Thyroid gland (tissue), 4 donors: ENCODE results near the gene DMRTB1. TPM values are rescaled to one million over a fixed set of nuclear protein-coding genes. Genes with fewer than 3 reads are reported as not detected.

ENCODE experiments used
- DNase-seq, 2 donors: peaks; one replicate each; pipeline ENCODE4 v3.0.0-alpha.2; 2019
- H3K27ac ChIP-seq, 3 donors: fragments of 200-600 bp; sonication (generic); 1 replicate in 2 of 3; 2 replicates in 1 of 3; pipeline ENCODE4 v1.5.1; 2016 to 2019; ENCODE audit warnings: mild to moderate bottlenecking in 1 of 3, moderate library complexity in 1 of 3
- H3K27me3 ChIP-seq: fragments of 200-600 bp; sonication (generic); one replicate; pipeline ENCODE4 v1.5.1; 2019
- H3K36me3 ChIP-seq, 2 donors: fragments of 200-600 bp; sonication (generic); one replicate each; pipeline ENCODE4 v1.5.1; 2016 to 2019
- H3K4me1 ChIP-seq, 2 donors: fragments of 200-600 bp; sonication (generic); one replicate each; pipeline ENCODE4 v1.5.1; 2017 to 2019
- H3K4me3 ChIP-seq, 3 donors: fragments of 200-600 bp; sonication (generic); replicated peaks in 1 of 3; 1 replicate in 2 of 3; 2 replicates in 1 of 3; pipeline ENCODE4 v1.5.1; 2016; ENCODE audit warnings: mild to moderate bottlenecking in 1 of 3
- H3K9me3 ChIP-seq: fragments of 200-600 bp; sonication (generic); one replicate; pipeline ENCODE4 v1.5.1; 2017
- POLR2A ChIP-seq, 2 donors: fragments of 450-650 bp; IDR thresholded peaks; one replicate each; pipeline ENCODE4 v1.6.1; 2017; ENCODE audit warnings: antibody characterized with exemption in 2 of 2, mild to moderate bottlenecking in 2 of 2, moderate library complexity in 1 of 2
- WGBS, 2 donors: methylation state at CpG; one replicate each; pipeline ENCODE4 v1.1.5; 2017; 5-methylcytosine and 5-hydroxymethylcytosine counted together
- intact Hi-C: fragments of 100-400 bp; cut with DNase I; formaldehyde crosslinking; loops from one replicate; pipeline ENCODE4 v1.15.1; 2023
- total RNA-seq, 4 donors: library from RNA; depleted of rRNA; stranded (reverse); fragments of >200 nt; gene quantifications; one replicate each; pipeline ENCODE4 v1.2.3, GENCODE V29; 2016
- TF ChIP-seq, protein P1 (sequence below), 6 experiments: fragments of 200-600 bp in 3 of 6; fragments of 450-650 bp in 3 of 6; sonication (generic) in 3 of 6; IDR thresholded peaks; one replicate each; pipeline ENCODE4 v1.5.1; 2016 to 2019; ENCODE audit warnings: antibody characterized with exemption in 6 of 6, mild to moderate bottlenecking in 2 of 6, inconsistent platforms in 1 of 6, moderate library complexity in 1 of 6

DMRTB1 gene
- total RNA-seq, 4 donors from 2014 or later, result 0.27 TPM; not detected in 3

DNA sequence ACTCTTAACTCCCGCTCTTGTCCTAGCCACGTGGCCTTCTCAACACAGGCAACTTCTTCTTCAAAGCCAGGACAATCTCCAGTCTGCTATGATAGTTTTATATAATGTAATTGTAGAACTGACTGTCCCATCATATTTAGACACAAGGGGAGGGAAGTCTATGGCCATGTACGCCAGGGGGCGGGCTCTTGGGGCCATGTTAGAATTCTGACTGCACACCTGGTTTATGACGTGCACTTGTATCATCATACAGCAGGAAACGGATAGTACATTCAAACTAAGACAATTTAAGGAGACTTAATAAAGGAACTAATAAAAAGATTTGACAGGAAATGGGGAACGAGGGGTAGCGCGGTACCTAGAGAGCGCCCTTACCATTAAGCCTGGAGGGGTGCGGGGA lies 21.5 kb downstream of the DMRTB1 start:
- intact Hi-C loops, result loop anchor here (5.0 kb wide), 1 partner anchor 202 kb away; no protein-coding TSS in a partner anchor
- DNase-seq, result no peak
- Histone ChIP-seq H3K4me1 (no peaks in the 10 kb centered on the region), H3K27ac (no peak overlapping the region), H3K9me3 (no peaks in the 10 kb centered on the region), H3K36me3 (no peaks in the 10 kb centered on the region), H3K27me3 (no peaks in the 10 kb centered on the region), H3K4me3 (no peak overlapping the region)
- TF ChIP-seq, protein P1, sequence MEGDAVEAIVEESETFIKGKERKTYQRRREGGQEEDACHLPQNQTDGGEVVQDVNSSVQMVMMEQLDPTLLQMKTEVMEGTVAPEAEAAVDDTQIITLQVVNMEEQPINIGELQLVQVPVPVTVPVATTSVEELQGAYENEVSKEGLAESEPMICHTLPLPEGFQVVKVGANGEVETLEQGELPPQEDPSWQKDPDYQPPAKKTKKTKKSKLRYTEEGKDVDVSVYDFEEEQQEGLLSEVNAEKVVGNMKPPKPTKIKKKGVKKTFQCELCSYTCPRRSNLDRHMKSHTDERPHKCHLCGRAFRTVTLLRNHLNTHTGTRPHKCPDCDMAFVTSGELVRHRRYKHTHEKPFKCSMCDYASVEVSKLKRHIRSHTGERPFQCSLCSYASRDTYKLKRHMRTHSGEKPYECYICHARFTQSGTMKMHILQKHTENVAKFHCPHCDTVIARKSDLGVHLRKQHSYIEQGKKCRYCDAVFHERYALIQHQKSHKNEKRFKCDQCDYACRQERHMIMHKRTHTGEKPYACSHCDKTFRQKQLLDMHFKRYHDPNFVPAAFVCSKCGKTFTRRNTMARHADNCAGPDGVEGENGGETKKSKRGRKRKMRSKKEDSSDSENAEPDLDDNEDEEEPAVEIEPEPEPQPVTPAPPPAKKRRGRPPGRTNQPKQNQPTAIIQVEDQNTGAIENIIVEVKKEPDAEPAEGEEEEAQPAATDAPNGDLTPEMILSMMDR (IDR thresholded peaks at IDR 0.05), result no peak
- no peak for TF ChIP-seq POLR2A (IDR thresholded peaks at IDR 0.05)
- 92 to 94% methylated on average over 11 of the region's 11 CpGs for WGBS, 2 donors

DNA sequence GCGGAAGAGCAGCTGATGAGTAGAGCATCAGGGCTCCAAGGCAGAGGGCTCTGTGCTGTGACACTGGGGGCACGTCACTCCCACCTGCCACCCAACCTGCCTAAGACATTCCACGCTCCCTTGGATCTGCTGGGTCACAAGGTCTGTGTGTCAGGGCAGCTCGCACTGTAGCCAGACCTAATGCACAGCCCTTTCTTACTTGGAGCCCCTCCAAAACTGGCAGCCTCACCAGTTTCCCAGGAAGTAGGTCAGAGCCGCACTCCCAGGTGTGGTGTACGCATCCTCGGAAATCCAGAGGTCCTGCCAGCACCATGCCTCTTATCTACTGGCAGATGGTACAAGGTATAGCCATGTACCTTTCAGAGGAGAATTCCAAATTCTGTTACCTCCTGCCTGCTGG lies 22.3 kb downstream of the DMRTB1 start:
- H3K4me1 ChIP-seq, result no peaks in the 10 kb centered on the region
- 92% methylated on average over 4 of the region's 7 CpGs for WGBS, 2 donors
- intact Hi-C loops, result loop anchor here (5.0 kb wide), 1 partner anchor 201 kb away; no protein-coding TSS in a partner anchor
- no peak overlapping the region for H3K4me3 ChIP-seq
- no peak for DNase-seq
- H3K27me3 ChIP-seq, result no peaks in the 10 kb centered on the region
- no peaks in the 10 kb centered on the region for H3K9me3 ChIP-seq
- H3K36me3 ChIP-seq, result no peaks in the 10 kb centered on the region
- TF ChIP-seq, protein P1 (IDR thresholded peaks at IDR 0.05), result no peak
- TF ChIP-seq POLR2A (IDR thresholded peaks at IDR 0.05), result no peak
- no peak overlapping the region for H3K27ac ChIP-seq

- Histone ChIP-seq H3K9me3 (no peaks in the 10 kb centered on the region), H3K27ac (no peak overlapping the region), H3K4me3 (no peak overlapping the region), H3K4me1 (no peaks in the 10 kb centered on the region), H3K36me3 (no peaks in the 10 kb centered on the region), H3K27me3 (no peaks in the 10 kb centered on the region)
- intact Hi-C loops, result loop anchor here (5.0 kb wide), 1 partner anchor 200 kb away; no protein-coding TSS in a partner anchor
- DNase-seq, result no peak
- 82 to 86% methylated on average over 14 of the region's 14 CpGs for WGBS, 2 donors
- TF ChIP-seq, protein P1 (IDR thresholded peaks at IDR 0.05), result no peak
- TF ChIP-seq POLR2A (IDR thresholded peaks at IDR 0.05), result no peak
Measured at GRCh38 chr1:53482441-53483153, 23.4 kb downstream of the DMRTB1 start.

- no peaks in the 10 kb centered on the region for H3K9me3 ChIP-seq
- intact Hi-C loops, result loop anchor here (5.0 kb wide), 1 partner anchor 199 kb away; no protein-coding TSS in a partner anchor
- H3K36me3 ChIP-seq, result no peaks in the 10 kb centered on the region
- H3K4me1 ChIP-seq, result no peaks in the 10 kb centered on the region
- H3K4me3 ChIP-seq, result no peak overlapping the region
- no peak for TF ChIP-seq POLR2A (IDR thresholded peaks at IDR 0.05)
- TF ChIP-seq, protein P1 (IDR thresholded peaks at IDR 0.05), result no peak
- no peak for DNase-seq
- H3K27me3 ChIP-seq, result no peaks in the 10 kb centered on the region
- H3K27ac ChIP-seq, result no peak overlapping the region
- 83 to 94% methylated on average over 9 of the region's 9 CpGs for WGBS, 2 donors
Measured at GRCh38 chr1:53483170-53483569, 24.0 kb downstream of the DMRTB1 start.

DNA sequence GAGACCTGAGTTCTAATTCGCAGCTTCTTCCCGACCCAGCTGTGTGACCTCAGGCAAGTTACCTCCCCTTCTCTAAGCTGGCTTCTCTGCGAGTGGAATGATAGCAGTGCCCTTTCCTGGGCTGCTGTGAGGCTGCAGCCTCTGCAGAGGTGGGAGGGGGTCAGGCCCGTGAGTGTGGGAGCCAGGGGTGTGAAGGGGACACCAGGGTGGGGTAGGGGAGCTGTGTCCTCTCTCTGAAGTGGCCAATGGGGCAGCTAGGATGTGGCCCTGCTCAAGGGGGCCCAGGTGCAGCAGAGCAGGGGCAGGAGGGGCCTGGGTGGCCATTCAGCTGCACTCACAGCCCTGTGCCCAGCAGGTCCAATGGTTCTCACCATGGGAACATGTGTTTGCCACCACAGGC lies 24.5 kb downstream of the DMRTB1 start:
- WGBS, 2 donors, result 87 to 94% methylated on average over 4 of the region's 4 CpGs
- Histone ChIP-seq H3K9me3 (no peaks in the 10 kb centered on the region), H3K4me3 (no peak overlapping the region), H3K4me1 (no peaks in the 10 kb centered on the region), H3K36me3 (no peaks in the 10 kb centered on the region), H3K27me3 (no peaks in the 10 kb centered on the region), H3K27ac (no peak overlapping the region)
- no peak for DNase-seq
- intact Hi-C loops, result loop anchor here (2.0 to 5.0 kb wide), 2 partner anchors 199 to 269 kb away; no protein-coding TSS in a partner anchor
- TF ChIP-seq POLR2A (IDR thresholded peaks at IDR 0.05), result no peak
- TF ChIP-seq, protein P1 (IDR thresholded peaks at IDR 0.05), result no peak
